T-cell (primary cell): ENCODE results near the gene WDR35. TPM values are rescaled to one million over a fixed set of nuclear protein-coding genes. Genes with fewer than 3 reads are reported as not detected.
A peak's percentile ranks its signal among the peaks of the same experiment; 100 is the strongest.

Experiments used
- ATAC-seq, 4 experiments: fragments of 200-7000 bp in 3 of 4; fragments of 150-1000 bp in 1 of 4; cut with Tn5 transposase; replicated peaks in 1 of 4; 1 replicate in 3 of 4; 2 replicates in 1 of 4; pipeline ENCODE4 v1.10.0; 2021; ENCODE audit warnings: moderate library complexity in 3 of 4, mild to moderate bottlenecking in 2 of 4, moderate number of reproducible peaks in 1 of 4
- CTCF ChIA-PET, 2 donors: fragments of 300-600 bp; sonication (Branson Sonifier 250); formaldehyde crosslinking; loops; one replicate each; lab custom pipeline; 2022; ENCODE audit warnings: antibody characterized with exemption in 2 of 2; lab: Charles Lee
- POLR2A ChIA-PET, 2 donors: fragments of 300-600 bp; sonication (Branson Sonifier 250); formaldehyde crosslinking; loops; one replicate each; lab custom pipeline; 2022; ENCODE audit warnings: antibody characterized with exemption in 2 of 2; lab: Charles Lee
- DNase-seq, 35 experiments: peaks; one replicate each; pipeline versions ENCODE4 v3.0.0 to v3.0.0-alpha.2; 2013 to 2023
- H3K27ac ChIP-seq: one replicate; pipeline ENCODE4 v1.5.1; 2013; ENCODE audit warnings: low read length
- H3K27me3 ChIP-seq, 2 experiments: replicated peaks in 1 of 2; 1 replicate in 1 of 2; 2 replicates in 1 of 2; pipeline versions ENCODE4 v1.6.1 to v1.7.0; 2013; ENCODE audit warnings: low read length in 1 of 2, mixed read lengths in 1 of 2; ENCODE audit not compliant: control insufficient read depth in 2 of 2, insufficient read depth in 2 of 2; ENCODE audit errors: extremely low read depth in 1 of 2
- H3K36me3 ChIP-seq, 2 donors: 1 replicate in 1 of 2; 2 replicates in 1 of 2; pipeline versions ENCODE4 v1.6.1 to v1.7.0; 2013; ENCODE audit warnings: low read length in 1 of 2; ENCODE audit not compliant: control insufficient read depth in 2 of 2, insufficient read depth in 1 of 2; ENCODE audit errors: extremely low read depth in 1 of 2
- H3K4me1 ChIP-seq, 2 experiments: 1 replicate in 1 of 2; 2 replicates in 1 of 2; pipeline versions ENCODE4 v1.6.1 to v1.7.0; 2013; ENCODE audit warnings: low read length in 2 of 2, mixed read lengths in 1 of 2; ENCODE audit not compliant: insufficient read depth in 2 of 2, control insufficient read depth in 1 of 2; ENCODE audit errors: extremely low read depth in 1 of 2
- H3K4me3 ChIP-seq, 2 donors: 1 replicate in 1 of 2; 2 replicates in 1 of 2; pipeline versions ENCODE4 v1.5.1 to v1.7.0; 2013; ENCODE audit warnings: mild to moderate bottlenecking in 2 of 2, low read length in 1 of 2, moderate library complexity in 1 of 2; ENCODE audit not compliant: control insufficient read depth in 1 of 2; ENCODE audit errors: extremely low read depth in 1 of 2
- H3K9me3 ChIP-seq: 2 replicates; pipeline ENCODE4 v1.7.0; 2013
- H3K27ac Mint-ChIP-seq, 2 donors: one replicate each; pipeline ENCODE4 v1.8.0; 2020 to 2021; ENCODE audit warnings: mild to moderate bottlenecking in 2 of 2, mixed read lengths in 2 of 2
- H3K27me3 Mint-ChIP-seq, 2 donors: one replicate each; pipeline ENCODE4 v1.8.0; 2021 to 2022; ENCODE audit warnings: mixed read lengths in 2 of 2
- H3K36me3 Mint-ChIP-seq: one replicate; pipeline ENCODE4 v1.8.0; 2021; ENCODE audit warnings: mixed read lengths
- H3K4me1 Mint-ChIP-seq, 3 donors: one replicate each; pipeline ENCODE4 v1.8.0; 2020 to 2022; ENCODE audit warnings: mixed read lengths in 3 of 3, mild to moderate bottlenecking in 1 of 3
- H3K4me3 Mint-ChIP-seq, 3 donors: one replicate each; pipeline ENCODE4 v1.8.0; 2020 to 2022; ENCODE audit warnings: mild to moderate bottlenecking in 3 of 3, mixed read lengths in 3 of 3, moderate library complexity in 3 of 3
- H3K9me3 Mint-ChIP-seq, 3 donors: one replicate each; pipeline ENCODE4 v1.8.0; 2020 to 2022; ENCODE audit warnings: mixed read lengths in 3 of 3
- WGBS: methylation state at CpG from one replicate; pipeline ENCODE4 v1.1.5; 2013; ENCODE audit warnings: missing lambda C conversion rate; ENCODE audit not compliant: insufficient coverage; 5-methylcytosine and 5-hydroxymethylcytosine counted together
- total RNA-seq, 35 experiments: library from RNA in 6 of 35; stranded (reverse) in 6 of 35; fragments of 120-200 nt in 1 of 35; gene quantifications; one replicate each; pipeline versions ENCODE4 v1.2.1 to v1.2.4 and lab custom pipeline; 2013 to 2026

Gene WDR35
- total RNA-seq, 5 donors from 2014 or later (not counting 1 experiment from before 2014, with no cell fraction given), result 3.7 to 5.7 (median 4.9) TPM

DNA sequence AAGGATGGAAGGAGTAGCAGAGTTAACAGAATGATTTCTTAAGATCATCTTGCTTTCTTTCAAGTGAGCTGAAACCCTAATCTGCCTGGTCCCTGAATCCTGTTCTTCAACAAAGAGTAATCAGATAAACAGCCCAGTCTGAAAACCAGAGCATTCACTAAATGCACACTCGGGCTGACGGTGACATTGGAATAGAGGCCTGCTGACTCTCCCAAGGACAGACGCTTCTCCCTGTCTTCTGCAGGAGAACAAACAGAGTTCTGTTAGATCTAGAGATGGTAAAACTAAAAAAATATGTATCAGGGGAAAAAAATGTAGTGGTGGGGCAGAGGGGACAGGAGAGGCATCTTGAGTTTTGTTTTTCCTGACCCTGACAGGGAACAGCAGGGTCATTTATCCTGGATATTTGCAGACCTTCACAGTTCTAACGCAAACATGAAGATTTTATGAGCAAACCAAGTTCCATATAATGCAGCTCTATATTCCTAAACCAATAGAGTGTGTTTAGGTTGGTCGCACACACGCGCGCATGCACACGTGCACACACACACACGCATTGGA is 15.2 kb upstream of the WDR35 start:
- no peak overlapping the region for H3K27ac ChIP-seq
- H3K27me3 Mint-ChIP-seq, result peaks cover 22 to 24% of the 10 kb centered on the region in 2 donors
- H3K27me3 ChIP-seq, result peaks cover 0 to 9% of the 10 kb centered on the region in 2 experiments
- ChIA-PET CTCF (interaction anchor here in 1 of 2 donors (0.7 kb wide), 1 partner anchor 97 kb away, joined by 3 read pairs; no protein-coding TSS in a partner anchor), POLR2A (no interaction called here)
- no peaks in the 10 kb centered on the region for H3K36me3 ChIP-seq
- H3K4me3 ChIP-seq, result no peak overlapping the region
- no peaks in the 10 kb centered on the region for H3K9me3 Mint-ChIP-seq
- H3K4me3 Mint-ChIP-seq, result no peak overlapping the region
- H3K4me1 ChIP-seq, result no peaks in the 10 kb centered on the region
- H3K36me3 Mint-ChIP-seq, result no peaks in the 10 kb centered on the region
- 74% methylated on average over 3 of the region's 10 CpGs for WGBS
- H3K27ac Mint-ChIP-seq, result no peak overlapping the region
- no peak for DNase-seq
- H3K9me3 ChIP-seq, result no peaks in the 10 kb centered on the region
- ATAC-seq, result no peak
- H3K4me1 Mint-ChIP-seq, result no peaks in the 10 kb centered on the region

DNA sequence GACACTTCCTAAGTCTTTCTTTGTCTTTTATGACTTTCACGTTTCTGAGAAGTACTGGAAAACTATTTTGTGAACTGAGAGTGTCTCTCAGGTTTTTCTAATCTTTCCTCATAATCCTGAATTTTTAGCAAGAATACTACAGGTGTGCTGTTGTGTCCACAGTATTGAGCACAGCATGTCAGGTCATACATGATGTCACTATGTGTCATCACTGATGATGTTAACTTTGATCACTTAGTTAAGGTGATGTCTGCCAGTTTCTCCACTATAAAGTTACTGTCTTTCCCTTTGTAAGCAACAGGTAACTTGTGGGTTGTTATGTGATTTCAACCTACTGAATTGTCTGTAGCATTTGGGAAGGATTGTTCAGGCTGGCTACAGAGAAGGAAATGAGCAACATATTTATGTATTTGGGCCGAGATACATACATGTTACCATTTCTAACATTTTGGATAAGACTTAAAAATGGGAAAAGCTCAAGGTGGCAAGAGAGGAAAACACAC is 11.5 kb upstream of the WDR35 start:
- H3K4me3 Mint-ChIP-seq, result no peak overlapping the region
- DNase-seq (no peak), ATAC-seq (no peak)
- Histone ChIP-seq H3K27me3 (peaks cover 0 to 10% of the 10 kb centered on the region in 2 experiments), H3K27ac (no peak overlapping the region), H3K9me3 (no peaks in the 10 kb centered on the region), H3K4me1 (no peaks in the 10 kb centered on the region), H3K4me3 (no peak overlapping the region), H3K36me3 (no peaks in the 10 kb centered on the region)
- no peaks in the 10 kb centered on the region for H3K4me1 Mint-ChIP-seq
- H3K27me3 Mint-ChIP-seq, result peaks cover 29 to 36% of the 10 kb centered on the region in 2 donors
- WGBS, result no CpG with 5 or more reads among the region's 2 CpGs
- H3K27ac Mint-ChIP-seq, result no peak overlapping the region
- ChIA-PET CTCF (interaction anchor here in 1 of 2 donors (0.6 to 2.1 kb wide), 3 partner anchors 12 to 1481 kb away, joined by 3 to 11 read pairs (median 4); no protein-coding TSS in a partner anchor), POLR2A (no interaction called here)
- H3K9me3 Mint-ChIP-seq, result no peaks in the 10 kb centered on the region
- H3K36me3 Mint-ChIP-seq, result no peaks in the 10 kb centered on the region

DNA sequence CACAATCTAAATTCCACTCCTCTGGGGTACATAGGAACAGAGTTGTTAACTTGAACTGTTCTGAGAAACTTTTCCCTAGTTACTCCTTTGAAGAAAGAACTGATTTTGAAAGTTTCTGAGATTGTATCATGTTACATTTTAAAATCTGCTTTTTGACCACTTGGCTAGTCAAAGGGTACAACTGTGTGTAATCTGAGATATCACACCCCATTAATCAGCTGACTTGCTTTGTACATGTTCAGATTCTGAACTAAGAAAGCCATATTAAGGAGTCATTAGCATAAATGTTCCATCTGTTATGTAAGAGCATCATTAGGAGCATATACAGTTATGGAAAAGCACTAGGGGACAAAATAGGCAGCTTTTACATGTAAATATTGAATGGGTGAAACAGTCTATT is 3.8 kb upstream of the WDR35 start:
- no peaks in the 10 kb centered on the region for H3K36me3 ChIP-seq
- Mint-ChIP-seq H3K9me3 (no peaks in the 10 kb centered on the region), H3K36me3 (no peaks in the 10 kb centered on the region), H3K4me3 (no peak overlapping the region), H3K27ac (no peak overlapping the region), H3K27me3 (peaks cover 25 to 30% of the 10 kb centered on the region in 2 donors), H3K4me1 (peaks cover 16 to 19% (median 18%) of the 10 kb centered on the region in 3 donors)
- DNase-seq, result no peak
- H3K27me3 ChIP-seq, result peaks cover 0 to 6% of the 10 kb centered on the region in 2 experiments
- H3K9me3 ChIP-seq, result no peaks in the 10 kb centered on the region
- CTCF ChIA-PET, result interaction anchor here in 1 of 2 donors (0.6 kb wide), 1 partner anchor 100 kb away, joined by 3 read pairs; no protein-coding TSS in a partner anchor
- POLR2A ChIA-PET, result no interaction called here
- H3K27ac ChIP-seq, result no peak overlapping the region
- no peak overlapping the region for H3K4me3 ChIP-seq
- peaks cover 9 to 16% of the 10 kb centered on the region in 2 experiments for H3K4me1 ChIP-seq
- no peak for ATAC-seq

DNA sequence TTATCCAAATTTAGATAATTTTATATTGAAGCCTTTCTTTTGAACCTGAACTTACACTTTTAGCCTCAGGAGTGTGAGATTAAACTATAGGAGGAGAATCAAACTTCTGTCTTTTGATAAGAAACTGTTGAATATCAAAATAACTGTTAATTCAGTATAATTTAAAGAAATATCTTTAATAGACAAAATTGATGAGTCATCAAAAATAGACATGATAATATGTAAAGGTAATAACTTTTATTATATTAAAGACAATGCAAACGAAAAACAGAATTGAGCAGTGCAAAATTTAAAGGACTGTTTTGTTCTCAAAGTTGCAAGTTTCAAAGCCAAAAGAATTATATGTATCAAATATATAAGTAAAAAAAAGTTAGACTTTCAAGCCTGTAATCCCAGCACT is 2.0 kb upstream of the WDR35 start:
- no peaks in the 10 kb centered on the region for H3K9me3 ChIP-seq
- no peak overlapping the region for H3K4me3 Mint-ChIP-seq
- POLR2A ChIA-PET, result no interaction called here
- peaks cover 20 to 31% (median 22%) of the 10 kb centered on the region in 3 donors for H3K4me1 Mint-ChIP-seq
- peaks cover 0 to 2% of the 10 kb centered on the region in 2 experiments for H3K27me3 ChIP-seq
- CTCF ChIA-PET, result interaction anchor here (1.1 to 1.2 kb wide), 2 partner anchors 23 to 24 kb away, joined by 3 read pairs; no protein-coding TSS in a partner anchor
- H3K36me3 ChIP-seq, result no peaks in the 10 kb centered on the region
- H3K27ac Mint-ChIP-seq, result no peak overlapping the region
- no peaks in the 10 kb centered on the region for H3K9me3 Mint-ChIP-seq
- no CpG with 5 or more reads among the region's 1 CpG for WGBS
- no peak overlapping the region for H3K27ac ChIP-seq
- peaks cover 18 to 20% of the 10 kb centered on the region in 2 donors for H3K27me3 Mint-ChIP-seq
- H3K4me1 ChIP-seq, result peaks cover 9 to 16% of the 10 kb centered on the region in 2 experiments
- no peaks in the 10 kb centered on the region for H3K36me3 Mint-ChIP-seq
- no peak overlapping the region for H3K4me3 ChIP-seq
- DNase-seq, result no peak
- ATAC-seq, result no peak

DNA sequence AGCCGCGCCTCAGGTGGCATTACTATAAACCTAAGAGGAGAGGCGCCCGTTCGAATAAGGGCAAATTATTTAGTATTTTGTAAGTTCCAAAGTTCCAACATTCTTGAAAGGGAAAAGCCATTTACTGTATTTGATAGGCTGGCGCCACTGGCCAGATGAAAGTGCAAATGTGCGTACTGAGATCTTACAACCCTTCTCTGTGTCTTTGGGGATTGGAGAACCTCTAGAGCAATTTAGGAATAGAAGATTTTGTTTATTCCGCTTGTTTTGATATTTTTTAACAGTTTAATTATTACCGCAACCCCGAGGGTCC is 467 bp upstream of the WDR35 start:
- DNase-seq (no peak), ATAC-seq (no peak)
- Histone ChIP-seq H3K4me3 (peak overlapping the region; percentile 83 to 97), H3K36me3 (no peaks in the 10 kb centered on the region), H3K9me3 (no peaks in the 10 kb centered on the region), H3K27ac (no peak overlapping the region), H3K4me1 (peaks cover 9 to 16% of the 10 kb centered on the region in 2 experiments), H3K27me3 (no peaks in the 10 kb centered on the region)
- H3K4me1 Mint-ChIP-seq, result peaks cover 20 to 31% (median 22%) of the 10 kb centered on the region in 3 donors
- H3K9me3 Mint-ChIP-seq, result no peaks in the 10 kb centered on the region
- H3K36me3 Mint-ChIP-seq, result peaks cover 3% of the 10 kb centered on the region
- ChIA-PET POLR2A (no interaction called here), CTCF (interaction anchor here (0.7 to 1.2 kb wide), 2 partner anchors 25 to 660 kb away, joined by 3 to 7 read pairs; no protein-coding TSS in a partner anchor)
- 60% methylated on average over 3 of the region's 10 CpGs for WGBS
- H3K27me3 Mint-ChIP-seq, result peaks cover 11 to 15% of the 10 kb centered on the region in 2 donors
- peak overlapping the region; percentile 86 to 92 (median 90) for H3K4me3 Mint-ChIP-seq
- peak overlapping the region in 1 of 2 donors; percentile 83 for H3K27ac Mint-ChIP-seq

DNA sequence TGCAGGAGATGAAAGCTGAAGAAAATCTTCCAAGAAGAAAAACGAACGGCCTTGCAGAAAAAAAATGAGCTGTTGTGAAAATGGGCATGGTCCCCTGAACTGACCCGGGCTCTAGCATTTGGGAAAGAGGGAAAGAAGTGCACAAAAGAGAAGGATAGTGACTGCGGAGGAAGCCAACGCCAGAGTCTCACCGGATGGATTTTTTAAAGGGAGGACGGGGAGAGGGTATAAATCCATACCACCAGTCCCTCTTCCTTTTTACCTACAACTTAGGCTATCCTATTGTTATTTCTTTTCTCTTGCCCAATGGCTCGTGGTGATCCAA is 601 bp downstream of the WDR35 start:
- H3K27ac ChIP-seq, result peak overlapping the region; percentile 64
- WGBS, result 29% methylated on average over 3 of the region's 8 CpGs
- H3K4me1 Mint-ChIP-seq, result peaks cover 20 to 31% (median 22%) of the 10 kb centered on the region in 3 donors
- H3K27me3 ChIP-seq, result no peaks in the 10 kb centered on the region
- peaks cover 10 to 11% of the 10 kb centered on the region in 2 donors for H3K27me3 Mint-ChIP-seq
- peak overlapping the region; percentile 75 to 82 for H3K27ac Mint-ChIP-seq
- CTCF ChIA-PET, result interaction anchor here in 1 of 2 donors (1.2 kb wide), 1 partner anchor 26 kb away, joined by 7 read pairs; no protein-coding TSS in a partner anchor
- POLR2A ChIA-PET, result interaction anchor here in 1 of 2 donors (0.6 to 0.8 kb wide), 3 partner anchors 55 to 708 kb away, joined by 3 read pairs; no protein-coding TSS in a partner anchor
- no peaks in the 10 kb centered on the region for H3K9me3 ChIP-seq
- H3K9me3 Mint-ChIP-seq, result no peaks in the 10 kb centered on the region
- peak overlapping the region; percentile 86 to 92 (median 90) for H3K4me3 Mint-ChIP-seq
- peaks cover 9 to 16% of the 10 kb centered on the region in 2 experiments for H3K4me1 ChIP-seq
- peak overlapping the region; percentile 83 to 97 for H3K4me3 ChIP-seq
- DNase-seq (no peak), ATAC-seq (peak in 1 of 4 experiments; percentile 3)
- peaks cover 8% of the 10 kb centered on the region for H3K36me3 Mint-ChIP-seq
- H3K36me3 ChIP-seq, result no peaks in the 10 kb centered on the region
